HG02885 (cell line): ENCODE data around the gene CDH22.

Source experiments
- ATAC-seq: cut with Tn5 transposase; IDR thresholded peaks from one replicate; pipeline ENCODE4 v1.9.1; 2021; ENCODE audit warnings: mild to moderate bottlenecking; ENCODE audit not compliant: unreplicated experiment, poor library complexity

Gene CDH22

DNA sequence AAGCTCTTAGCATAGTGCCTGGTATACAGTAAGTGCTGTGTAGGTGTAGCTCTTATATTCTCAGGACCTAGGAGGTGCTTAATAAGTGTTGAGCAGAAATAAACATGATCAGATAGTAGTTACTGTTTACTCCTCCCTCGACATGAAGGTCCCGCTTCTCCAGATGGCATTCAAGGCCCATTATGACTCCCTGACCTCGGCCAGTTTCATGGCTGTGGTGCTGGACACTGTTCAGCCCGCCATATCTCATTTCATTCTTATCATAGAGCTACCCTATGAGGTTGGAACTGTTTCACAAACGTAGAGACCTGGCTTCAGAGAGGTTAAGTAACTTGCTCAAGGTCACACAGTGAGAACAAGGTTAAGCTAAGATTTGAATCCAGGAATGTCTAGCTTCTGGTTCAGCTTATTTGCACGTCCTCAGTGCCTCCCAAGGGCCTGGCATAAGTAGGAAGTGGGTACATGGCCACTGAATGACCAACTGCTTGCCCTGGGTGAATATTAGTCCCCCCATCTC is 151.2 kb downstream of the CDH22 start:
- no peak for ATAC-seq

DNA sequence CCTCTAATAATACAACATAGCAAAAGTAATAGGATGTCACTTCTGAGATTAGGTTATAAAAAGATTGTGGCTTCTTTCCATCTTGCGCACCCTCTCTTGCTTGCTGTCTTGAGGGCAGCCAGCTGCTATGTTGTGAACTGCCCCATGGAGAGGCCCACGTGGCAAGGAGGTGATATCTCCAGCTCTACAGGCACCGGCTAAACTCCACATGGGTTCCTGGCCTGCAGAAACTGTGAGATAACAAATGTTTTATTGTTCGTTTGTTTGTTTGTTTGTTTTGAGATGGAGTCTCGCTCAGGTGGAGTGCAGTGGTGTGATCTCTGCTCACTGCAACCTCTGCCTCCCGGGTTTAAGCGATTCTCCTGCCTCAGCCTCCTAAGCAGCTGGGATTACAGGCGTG is 152.2 kb downstream of the CDH22 start:
- no peak for ATAC-seq

DNA sequence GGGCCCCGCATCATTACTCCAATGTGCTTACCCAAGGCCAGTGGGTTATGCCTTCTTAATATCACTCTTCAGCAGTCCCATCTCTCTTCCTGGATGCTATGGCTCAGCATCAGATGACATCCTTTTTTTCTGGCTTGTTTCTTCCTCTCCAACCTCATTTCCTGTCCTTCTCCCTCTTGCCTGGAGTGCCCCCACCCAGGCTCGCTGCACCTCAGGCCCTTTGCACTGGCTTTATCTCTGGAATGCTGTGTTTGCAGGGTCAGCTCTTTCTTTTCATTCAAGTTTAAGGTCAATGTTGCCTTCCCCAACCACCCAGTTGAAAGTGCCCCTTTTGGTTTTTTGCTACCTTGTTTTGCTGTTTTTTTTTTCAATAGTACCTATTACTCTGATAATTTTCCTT is 153.5 kb downstream of the CDH22 start:
- no peak for ATAC-seq

DNA sequence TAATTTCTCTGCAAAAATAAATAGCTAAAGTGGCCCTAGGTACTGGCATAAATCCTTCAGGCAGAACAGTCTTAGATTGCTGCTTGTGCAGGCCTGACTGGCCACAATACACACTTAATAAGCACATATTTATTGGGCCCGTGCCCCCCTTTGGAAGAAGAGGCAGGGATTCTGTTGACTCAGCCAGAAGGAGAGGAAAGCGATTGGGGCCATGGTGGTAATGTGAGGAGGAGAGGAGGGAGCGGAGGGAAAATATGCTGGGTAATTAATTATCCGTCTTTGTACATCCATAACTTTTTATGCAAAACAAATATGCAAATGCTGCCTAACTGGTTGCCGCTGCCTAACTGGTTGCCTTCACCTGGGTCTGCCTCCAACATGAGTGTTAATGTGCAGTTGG is 154.0 kb downstream of the CDH22 start:
- ATAC-seq, result no peak

DNA sequence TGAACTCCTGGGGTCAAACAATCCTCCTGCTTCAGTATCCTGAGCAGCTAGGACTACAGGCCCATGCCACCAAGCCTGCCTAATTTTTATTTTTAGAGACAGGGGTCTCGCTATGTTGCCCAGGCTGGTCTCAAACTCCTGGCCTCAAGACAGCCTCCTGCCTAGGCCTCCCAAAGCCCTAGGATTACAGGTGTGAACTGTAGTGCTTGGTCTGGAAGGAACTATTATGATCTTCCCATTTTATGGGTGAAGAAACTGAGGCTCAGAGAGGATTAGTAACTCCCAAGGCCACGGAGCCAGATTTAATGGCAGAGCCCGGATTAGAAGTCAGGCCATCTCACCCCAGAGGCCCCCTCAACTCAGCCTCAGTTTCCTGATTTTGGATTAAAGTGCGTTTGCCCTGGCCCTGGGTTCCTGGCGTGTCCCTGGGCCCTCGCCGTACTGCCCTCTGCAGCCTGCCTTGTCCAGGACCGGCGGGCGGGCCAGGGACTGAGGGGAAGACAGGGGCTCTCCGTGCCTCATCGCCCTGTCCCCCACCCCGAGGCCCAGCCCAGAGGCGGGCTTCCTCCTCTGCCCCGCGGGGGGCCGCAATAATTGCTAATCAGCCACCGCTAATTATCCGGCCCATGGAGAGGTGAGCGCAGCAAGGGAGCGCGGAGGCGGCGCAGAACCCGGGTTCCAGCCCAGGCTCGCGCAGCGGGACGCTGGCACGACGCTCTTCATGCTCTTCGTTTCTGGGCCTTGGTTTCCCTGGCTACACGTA is 155.3 kb downstream of the CDH22 start:
- no peak for ATAC-seq

DNA sequence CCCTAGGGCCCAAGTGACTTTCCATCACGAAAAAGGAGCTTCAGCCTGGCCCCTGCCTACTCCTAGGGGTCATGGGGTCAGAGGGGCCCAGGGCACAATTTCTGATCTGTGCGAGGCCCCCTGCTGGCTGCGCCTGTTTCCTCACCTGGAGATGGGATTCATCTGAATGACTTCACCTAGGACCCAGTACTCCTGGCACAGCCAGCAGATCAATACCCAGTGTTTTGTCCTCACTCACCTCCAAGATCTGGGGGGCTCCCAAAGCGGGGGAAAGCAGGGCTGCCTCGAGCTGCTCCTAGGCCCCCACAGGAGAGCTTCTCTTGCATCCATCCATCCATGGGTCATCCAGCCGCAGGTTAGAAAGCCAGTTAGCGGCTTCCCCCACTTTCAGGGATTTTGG is 156.4 kb downstream of the CDH22 start:
- ATAC-seq, result no peak

DNA sequence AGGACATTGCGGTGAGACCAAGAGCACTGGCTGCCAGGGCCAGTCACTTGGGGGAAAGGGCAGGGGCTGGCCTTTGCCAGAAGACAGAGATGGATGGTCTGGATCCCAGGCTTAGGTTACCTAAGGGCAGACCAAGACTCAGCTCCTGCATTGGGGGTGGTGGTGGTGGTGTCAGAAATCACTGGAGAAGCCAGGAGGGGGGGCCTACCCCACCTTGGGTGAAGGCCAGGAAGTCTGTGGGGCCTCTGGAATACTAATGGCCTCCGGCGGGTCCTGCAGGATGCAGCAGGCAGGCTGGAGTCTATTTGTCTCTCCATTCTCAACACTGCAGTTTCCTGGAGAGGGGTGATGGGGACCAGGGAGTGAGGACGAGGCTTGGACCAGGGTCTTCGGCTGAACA is 157.4 kb downstream of the CDH22 start:
- ATAC-seq, result no peak

DNA sequence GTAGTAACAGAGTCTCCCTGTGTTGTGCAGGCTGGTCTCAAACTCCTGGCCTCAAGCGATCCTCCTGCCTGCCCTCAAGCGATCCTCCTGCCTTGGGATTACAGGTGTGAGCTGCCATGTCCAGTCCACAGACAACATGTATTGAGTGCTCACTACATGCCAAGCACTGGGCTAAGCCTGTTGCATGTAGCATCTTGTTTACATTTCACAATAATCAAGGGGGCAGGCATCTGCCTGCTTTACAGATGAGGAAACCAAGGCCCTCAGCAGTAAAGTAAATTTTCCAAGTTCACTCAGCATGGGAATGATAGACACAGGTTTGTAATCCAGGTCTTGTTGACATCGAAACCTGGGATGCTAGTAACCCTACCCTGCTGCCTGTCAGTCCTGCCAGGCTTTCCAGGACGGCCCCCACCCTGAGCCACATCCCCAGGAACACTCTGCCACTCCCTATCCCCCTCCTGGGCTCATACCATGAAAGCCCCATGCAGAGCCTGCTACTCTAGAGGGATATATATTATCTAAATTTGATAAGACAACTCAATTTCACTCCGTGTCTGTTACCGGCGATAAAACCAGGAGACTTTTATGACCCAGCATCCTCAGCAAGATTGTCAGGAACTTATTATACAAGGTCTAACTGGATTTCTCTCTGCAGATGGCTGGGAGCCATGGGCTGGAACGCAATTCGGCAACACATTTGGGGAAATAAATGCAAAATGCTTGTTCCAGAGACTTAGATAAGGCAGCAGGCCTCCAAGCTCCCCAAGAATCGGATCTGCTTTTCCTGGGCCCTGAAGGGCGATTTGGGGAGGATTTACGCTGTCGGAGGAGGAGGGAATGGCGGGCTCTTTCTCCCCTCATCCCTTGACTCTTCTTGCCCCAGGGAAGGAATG is 159.7 kb downstream of the CDH22 start:
- no peak for ATAC-seq

DNA sequence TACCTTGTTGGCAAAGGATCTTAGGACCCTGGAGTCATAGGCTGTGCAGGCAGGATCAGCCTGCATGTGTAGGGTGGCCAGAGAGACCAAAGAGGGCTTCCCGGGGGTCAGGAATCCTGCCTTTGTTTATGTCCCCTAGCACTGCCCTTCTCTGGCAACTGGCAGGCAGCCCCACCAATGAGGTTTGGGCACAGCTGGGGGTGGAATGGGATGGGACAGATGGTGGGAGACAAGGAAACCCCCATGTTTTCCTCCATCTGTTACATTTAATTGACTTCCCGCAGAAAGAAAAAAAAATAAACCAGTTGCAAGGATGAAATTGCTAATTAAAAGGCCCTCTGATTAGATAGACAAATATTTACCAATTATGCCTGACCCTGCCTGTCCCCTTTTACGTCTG is 162.6 kb downstream of the CDH22 start:
- ATAC-seq, result no peak

DNA sequence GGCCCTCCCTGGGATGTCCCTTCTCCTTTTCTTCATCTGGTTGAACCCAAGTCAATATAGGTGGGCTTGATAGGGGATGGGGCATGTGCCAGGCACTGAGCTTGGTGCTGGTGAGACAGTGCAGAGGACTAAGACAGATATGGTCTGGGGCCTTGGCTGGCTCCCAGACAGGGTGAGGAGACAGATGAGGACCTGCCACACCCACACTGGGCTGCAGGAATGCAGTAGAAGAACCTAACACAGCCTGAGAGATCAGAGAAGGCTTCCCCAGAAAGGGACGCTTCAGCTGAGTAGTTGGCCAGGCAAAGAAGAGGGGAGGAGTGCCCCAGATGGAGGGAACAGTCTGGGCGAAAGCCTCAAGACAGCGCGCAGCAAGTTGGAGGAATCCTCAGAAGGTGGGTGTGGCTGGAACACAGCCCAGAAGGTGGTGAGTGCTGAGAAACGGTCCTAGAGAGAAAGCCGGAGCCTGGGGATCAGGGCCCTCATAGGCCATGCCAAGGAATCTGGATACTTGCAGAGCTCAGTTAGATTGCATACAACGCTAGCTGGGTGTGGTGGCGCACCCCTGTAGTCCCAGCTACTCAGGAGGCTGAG is 163.8 kb downstream of the CDH22 start:
- no peak for ATAC-seq

DNA sequence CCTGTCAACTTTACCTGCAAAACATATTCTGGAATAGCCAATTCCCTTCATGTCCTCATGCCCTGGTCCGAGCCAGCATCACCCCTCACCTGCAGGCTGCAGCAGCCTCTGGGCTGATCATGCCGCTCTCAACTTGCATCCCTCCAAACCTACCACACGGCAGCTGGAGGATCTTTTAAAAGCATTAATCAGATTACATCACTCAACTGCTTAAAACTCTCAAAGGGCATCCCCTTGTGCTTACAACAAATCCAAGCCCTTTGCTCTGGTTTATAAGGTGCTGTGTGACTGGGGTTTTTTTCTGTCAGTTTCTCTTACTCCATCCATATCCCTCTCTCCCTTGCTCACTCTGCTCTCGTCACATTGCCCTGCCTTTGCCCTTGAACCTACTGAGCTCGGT is 166.2 kb downstream of the CDH22 start:
- ATAC-seq, result no peak

DNA sequence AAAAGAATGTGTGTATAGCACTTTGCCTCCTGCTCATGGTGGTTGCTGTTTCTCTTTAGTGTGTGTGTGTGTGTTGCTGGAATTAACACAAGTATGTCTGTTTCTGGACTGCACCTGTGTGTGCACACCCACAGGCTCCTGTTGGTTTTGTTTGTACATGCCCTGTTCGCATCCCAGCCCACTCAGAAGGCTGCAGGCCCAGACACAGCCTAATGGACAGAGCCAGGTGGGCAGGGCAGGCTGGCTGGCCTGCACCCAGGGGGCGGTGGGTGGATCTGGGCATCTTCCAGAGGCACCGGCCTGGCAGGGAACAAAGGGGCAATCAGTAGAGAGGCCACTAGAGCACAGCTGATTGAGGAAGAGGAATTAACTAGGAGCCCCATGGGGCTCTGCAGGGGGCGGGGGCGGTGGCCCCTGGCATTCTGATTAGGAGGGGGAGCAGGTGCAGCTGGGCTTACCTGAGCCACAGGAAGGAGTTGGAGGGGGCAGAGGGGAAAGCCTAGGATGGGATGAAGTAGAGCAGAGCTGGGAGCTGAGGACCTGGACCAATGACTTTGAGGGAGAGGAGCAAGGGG is 168.3 kb downstream of the CDH22 start:
- ATAC-seq, result no peak

DNA sequence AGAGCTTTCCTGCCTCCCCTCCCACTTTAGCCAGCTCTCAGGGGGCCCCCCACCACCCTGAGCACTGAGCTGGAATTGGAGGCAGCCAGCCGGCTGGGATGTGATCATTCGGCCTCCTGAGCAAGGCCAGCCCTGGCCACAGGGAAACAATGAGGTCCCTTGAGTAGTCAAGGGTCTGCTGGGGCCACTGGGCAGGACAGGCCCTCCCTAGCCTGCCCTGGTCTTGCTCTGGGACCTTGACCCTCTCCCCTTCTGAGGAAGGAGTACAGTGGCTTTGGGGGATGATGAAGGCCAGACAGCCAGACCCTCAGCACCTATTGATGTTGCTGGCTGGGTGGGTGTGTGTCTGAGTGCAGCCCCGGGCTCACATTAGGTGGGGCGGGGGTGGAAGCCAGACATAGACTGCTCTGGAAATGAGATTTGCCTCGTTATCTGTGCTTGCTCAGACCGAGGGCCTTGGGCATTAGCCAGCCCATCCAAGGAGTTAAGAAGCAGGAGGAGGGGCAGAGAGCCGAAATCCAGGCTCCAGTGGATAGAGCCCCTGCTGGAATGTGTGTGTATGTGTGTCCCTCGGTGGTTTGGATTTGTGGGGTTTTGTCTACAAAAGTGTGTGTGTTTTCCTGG is 168.9 kb downstream of the CDH22 start:
- no peak for ATAC-seq

DNA sequence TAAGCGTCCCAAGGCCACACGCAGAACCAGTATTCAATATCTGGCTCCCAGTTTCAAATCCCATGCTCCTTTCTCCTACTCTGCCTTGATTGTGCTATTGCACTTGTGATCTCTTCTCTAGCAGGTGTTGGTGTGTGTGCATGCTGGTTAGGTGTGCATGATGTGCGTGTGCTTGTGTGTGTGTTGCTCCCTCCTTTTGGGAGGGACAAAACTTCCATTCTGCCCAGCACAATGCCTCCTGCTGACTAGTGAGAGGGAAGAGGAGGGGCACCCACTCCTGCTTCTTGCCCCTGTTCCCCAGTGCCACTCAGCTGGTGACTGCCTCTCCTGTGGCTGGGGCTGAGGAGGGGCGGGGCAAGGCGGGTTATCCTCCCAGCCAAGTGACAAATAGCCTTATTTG is 170.5 kb downstream of the CDH22 start:
- no peak for ATAC-seq

DNA sequence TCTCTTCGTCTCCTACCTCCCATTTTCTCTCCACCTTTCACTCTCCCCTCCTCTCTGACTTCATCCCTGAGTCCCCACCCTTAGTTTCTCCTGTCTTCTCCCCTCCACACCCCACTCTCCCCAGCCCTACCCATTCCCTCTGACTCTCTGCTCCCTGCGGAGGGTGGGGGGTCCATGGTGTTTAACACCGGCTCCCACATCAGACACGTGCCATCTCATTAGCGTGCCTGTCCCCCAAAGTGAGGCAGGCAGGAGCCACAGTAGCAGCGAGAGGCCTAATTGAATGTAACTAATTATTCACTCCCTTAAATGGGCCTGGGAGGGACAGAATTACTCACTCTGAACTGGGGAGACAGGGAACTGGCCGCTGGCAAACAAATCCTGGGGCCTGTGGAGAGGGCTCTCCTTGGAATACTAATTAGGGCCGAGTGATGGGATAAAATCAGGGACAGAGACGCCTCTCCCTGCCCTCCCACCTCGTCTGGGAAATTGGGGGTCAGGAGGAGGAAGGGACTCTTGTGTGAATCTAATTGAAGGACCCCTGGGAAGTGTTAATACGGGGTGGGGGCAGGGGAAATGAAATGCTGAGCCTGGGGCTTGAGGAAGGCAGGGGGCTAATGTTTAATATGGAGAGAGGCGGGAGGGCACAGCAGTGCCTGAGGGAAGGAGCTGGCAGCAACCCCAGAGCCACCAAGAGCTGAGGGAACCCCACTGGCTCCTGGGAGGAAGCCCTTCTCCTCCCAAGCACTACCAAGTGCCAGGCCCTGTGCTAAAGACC is 172.3 kb downstream of the CDH22 start:
- ATAC-seq, result no peak

DNA sequence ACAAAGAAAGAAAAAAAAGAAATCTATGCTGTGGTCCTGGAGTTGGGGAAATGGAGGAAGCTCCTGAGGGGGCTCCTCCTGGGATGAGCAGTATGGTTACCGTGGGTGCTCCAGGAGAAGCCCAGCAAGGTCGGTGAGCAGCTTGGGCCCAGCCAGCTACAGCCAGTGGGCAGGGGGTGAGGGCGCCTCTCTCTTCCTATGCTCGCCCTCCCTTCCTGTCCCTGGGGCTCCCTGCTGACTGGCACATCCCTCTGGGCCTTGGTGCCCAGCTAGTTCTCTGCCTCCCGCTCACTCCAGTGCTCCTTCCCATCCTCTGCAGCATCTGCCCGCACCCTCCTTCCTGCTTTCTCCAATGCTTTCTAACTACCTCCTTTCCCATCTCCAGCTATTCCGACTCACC is 173.6 kb downstream of the CDH22 start:
- no peak for ATAC-seq

DNA sequence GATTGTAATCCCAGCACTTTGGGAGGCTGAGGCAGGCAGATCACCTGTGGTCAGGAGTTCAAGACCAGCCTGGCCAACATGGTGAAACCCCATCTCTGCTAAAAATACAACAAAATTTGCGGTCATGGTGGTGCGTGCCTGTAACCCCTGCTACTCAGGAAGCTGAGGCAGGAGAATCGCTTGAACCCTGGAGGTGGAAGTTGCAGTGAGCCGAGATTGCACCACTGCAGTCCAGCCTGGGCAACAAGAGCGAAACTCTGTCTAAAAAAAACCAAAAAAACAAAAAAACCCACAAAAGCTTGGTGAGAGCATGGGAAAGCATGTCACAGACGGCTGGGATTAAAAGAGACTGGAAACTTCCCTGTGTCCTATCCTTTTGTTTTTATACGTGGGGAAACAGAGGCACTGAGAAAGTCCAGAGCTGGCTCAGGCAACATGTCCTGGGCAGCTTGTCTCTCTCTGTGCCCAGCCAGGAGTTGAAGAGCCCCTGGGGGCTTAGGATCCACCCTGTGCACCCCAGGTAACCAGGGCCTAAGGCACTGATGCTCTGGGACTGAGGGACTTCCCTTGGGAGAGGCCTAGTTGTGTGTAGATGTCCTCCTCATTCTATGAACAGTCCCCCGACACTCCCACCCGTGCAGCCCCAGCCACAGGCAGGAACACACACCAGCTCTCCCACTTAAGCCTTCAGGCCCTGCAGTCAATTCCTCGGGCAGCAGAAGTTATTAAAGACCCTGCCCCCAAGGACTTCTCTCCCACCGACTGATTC is 174.2 kb downstream of the CDH22 start:
- ATAC-seq, result no peak

DNA sequence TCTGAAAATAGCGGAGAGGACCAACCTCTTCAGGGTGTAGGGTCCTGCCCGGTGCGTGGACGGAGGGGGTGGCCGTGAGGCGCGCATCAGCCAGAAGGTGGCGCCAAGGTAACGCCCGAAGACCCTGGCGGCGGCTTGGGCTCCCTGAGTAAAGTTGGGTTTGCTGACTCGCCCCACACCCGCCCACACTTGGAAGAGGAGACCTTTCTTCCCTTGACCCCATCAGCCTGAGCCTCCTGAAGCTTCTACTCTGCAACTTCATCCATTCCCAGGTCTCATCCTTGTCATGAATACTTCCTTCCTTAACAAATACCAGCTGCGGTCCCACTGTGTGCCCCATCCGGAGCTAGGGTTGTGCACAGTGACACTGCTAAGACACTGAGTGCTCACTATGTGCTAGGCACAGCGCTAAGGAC is 175.6 kb downstream of the CDH22 start:
- no peak for ATAC-seq

DNA sequence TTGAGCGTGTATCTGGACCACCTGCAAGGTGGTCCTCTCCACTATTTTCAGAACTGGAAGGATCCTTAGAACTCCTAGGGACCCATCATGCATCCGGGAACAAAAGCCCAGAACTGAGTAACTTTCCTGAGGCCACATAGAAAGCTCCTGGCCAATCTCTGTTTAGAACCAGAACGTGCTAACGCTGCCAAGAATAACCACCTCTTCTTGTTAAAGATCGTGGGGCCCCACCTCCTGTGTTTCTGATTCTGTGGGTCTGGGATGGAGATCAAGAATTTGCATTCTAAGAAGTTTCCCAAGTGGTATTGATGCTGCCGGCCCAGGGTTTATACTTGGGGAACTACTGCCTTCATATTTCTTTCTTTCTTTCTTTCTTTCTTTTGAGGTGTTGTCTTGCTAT is 176.9 kb downstream of the CDH22 start:
- ATAC-seq, result no peak
